HUES48 (cell line): ENCODE results near the gene ORM1.

Experiments used
- H3K27ac ChIP-seq: one replicate; pipeline ENCODE4 v1.7.0; 2013; ENCODE audit warnings: low read depth, low read length, inconsistent platforms
- H3K27me3 ChIP-seq: 2 replicates; pipeline ENCODE4 v1.6.1; 2013; ENCODE audit warnings: mild to moderate bottlenecking, low read length; ENCODE audit not compliant: control insufficient read depth, insufficient read depth
- H3K36me3 ChIP-seq: 2 replicates; pipeline ENCODE4 v1.6.1; 2013; ENCODE audit warnings: low read length; ENCODE audit not compliant: control insufficient read depth, insufficient read depth
- H3K4me1 ChIP-seq: 2 replicates; pipeline ENCODE4 v1.6.1; 2013; ENCODE audit warnings: mild to moderate bottlenecking, low read length; ENCODE audit not compliant: control insufficient read depth, insufficient read depth
- H3K4me3 ChIP-seq: 2 replicates; pipeline ENCODE4 v1.5.1; 2013; ENCODE audit warnings: mild to moderate bottlenecking, low read depth, low read length
- H3K9ac ChIP-seq: 2 replicates; pipeline ENCODE4 v1.6.1; 2013; ENCODE audit warnings: mild to moderate bottlenecking, low read depth, low read length, moderate library complexity
- H3K9me3 ChIP-seq: 2 replicates; pipeline ENCODE4 v1.6.1; 2013; ENCODE audit warnings: low read length; ENCODE audit not compliant: control insufficient read depth, insufficient read depth

ORM1 gene

DNA sequence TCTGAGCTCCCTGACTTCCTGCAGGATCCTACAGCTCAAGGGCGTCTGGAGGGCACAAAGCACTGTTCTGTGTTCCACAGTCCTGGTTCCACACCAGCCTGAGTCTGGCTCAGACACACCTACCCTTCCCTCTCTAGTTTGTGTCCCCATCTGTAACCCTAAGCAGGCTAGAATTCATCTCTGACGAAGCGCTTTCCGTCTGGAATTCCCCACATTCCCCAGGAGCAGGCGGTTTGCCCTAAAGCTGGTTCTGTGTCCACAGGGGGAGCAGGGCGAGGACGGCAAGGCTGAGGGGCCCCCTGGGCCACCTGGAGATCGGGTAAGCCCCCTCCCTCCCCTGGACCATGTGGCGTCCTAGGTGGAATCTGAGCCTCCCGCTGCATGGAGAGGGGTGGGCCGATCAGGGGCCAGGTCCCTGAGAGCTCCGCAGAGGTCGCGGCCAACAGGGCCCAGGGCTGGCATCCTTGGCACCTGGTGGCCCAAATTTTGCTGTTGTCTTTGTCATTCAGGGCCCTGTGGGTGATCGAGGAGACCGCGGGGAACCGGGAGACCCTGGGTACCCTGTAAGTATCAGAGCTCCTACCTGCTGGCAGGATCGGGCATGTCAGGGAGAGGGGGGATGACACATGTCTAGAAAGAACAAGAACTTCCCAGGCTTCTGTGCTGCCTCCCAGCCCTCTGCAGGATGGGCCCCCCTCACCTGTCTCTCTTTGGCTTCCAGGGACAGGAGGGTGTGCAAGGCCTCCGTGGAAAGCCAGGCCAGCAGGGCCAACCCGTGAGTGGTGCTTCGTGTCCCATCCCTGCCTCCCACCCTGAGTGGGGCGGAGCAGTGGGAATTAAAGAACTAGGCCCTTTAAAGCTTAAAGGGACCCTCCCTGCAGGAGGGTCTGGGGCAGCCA, 34.5 kb upstream of the ORM1 start:
- peak overlapping the region; percentile 22 for H3K27ac ChIP-seq
- no peaks in the 10 kb centered on the region for H3K9me3 ChIP-seq
- peaks cover 17% of the 10 kb centered on the region for H3K36me3 ChIP-seq
- no peak overlapping the region for H3K4me3 ChIP-seq
- H3K4me1 ChIP-seq = peaks cover 9% of the 10 kb centered on the region
- no peak overlapping the region for H3K9ac ChIP-seq
- no peaks in the 10 kb centered on the region for H3K27me3 ChIP-seq

DNA sequence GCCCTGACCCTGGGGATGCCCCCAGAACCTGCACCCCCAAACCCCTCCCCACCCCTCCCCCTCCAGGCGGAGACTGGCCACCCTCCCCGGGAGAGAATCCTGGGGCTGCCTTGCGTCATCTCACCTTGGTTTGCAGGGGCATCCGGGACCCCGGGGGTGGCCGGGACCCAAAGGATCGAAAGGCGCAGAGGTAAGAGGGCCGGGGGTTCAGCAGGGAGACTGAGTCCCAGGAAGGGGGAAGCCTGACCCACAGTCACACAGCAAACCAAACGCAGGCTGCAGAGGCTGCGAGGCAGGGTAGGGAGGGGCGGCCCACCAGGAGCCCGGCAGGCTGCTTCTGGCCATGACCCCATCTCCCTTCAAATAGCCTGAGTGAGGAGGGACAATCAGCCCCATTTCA, 33.8 kb upstream of the ORM1 start:
- Histone ChIP-seq H3K27me3 (no peaks in the 10 kb centered on the region), H3K9me3 (no peaks in the 10 kb centered on the region), H3K4me3 (no peak overlapping the region), H3K4me1 (peaks cover 9% of the 10 kb centered on the region), H3K27ac (no peak overlapping the region), H3K36me3 (peaks cover 20% of the 10 kb centered on the region), H3K9ac (no peak overlapping the region)

GRCh38 chr9:114289571-114290481, 33.1 kb upstream of the ORM1 start:
- Histone ChIP-seq H3K36me3 (peaks cover 26% of the 10 kb centered on the region), H3K27ac (no peak overlapping the region), H3K9ac (no peak overlapping the region), H3K27me3 (no peaks in the 10 kb centered on the region), H3K4me1 (peaks cover 9% of the 10 kb centered on the region), H3K9me3 (peaks cover 7% of the 10 kb centered on the region), H3K4me3 (no peak overlapping the region)

GRCh38 chr9:114290561-114290986, 32.3 kb upstream of the ORM1 start:
- no peak overlapping the region for H3K9ac ChIP-seq
- no peaks in the 10 kb centered on the region for H3K27me3 ChIP-seq
- peaks cover 9% of the 10 kb centered on the region for H3K4me1 ChIP-seq
- no peak overlapping the region for H3K4me3 ChIP-seq
- peaks cover 32% of the 10 kb centered on the region for H3K36me3 ChIP-seq
- H3K27ac ChIP-seq = no peak overlapping the region
- H3K9me3 ChIP-seq = peaks cover 13% of the 10 kb centered on the region

DNA sequence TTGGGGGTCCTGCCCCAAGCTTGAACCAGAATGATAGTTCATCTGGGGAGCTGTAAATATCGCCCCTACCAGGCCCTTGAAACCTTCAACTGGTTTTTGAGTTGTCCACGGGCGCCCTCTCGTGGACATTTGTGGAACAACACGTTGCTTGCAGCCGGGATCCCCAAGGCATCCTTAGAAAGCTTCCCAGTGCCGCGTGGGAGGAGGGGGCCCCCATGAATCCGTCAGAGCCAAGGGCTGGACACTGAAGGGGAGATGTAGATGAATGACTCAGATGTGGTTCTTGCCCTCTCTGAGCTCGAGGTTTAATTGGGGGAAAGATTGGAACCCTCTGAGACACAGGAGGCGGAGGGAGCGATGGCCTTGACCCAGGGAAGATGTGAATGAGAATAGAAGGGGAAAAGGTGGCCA, 31.8 kb upstream of the ORM1 start:
- Histone ChIP-seq H3K9ac (no peak overlapping the region), H3K27me3 (no peaks in the 10 kb centered on the region), H3K4me1 (peaks cover 9% of the 10 kb centered on the region), H3K27ac (no peak overlapping the region), H3K4me3 (no peak overlapping the region), H3K36me3 (peaks cover 34% of the 10 kb centered on the region), H3K9me3 (peaks cover 13% of the 10 kb centered on the region)

GRCh38 chr9:114291886-114292590, 30.9 kb upstream of the ORM1 start:
- Histone ChIP-seq H3K4me3 (no peak overlapping the region), H3K36me3 (peaks cover 44% of the 10 kb centered on the region), H3K4me1 (peaks cover 9% of the 10 kb centered on the region), H3K27ac (no peak overlapping the region), H3K9me3 (peaks cover 13% of the 10 kb centered on the region), H3K27me3 (no peaks in the 10 kb centered on the region), H3K9ac (no peak overlapping the region)

GRCh38 chr9:114294664-114295063, 28.2 kb upstream of the ORM1 start:
- Histone ChIP-seq H3K9me3 (peaks cover 13% of the 10 kb centered on the region), H3K4me1 (no peaks in the 10 kb centered on the region), H3K4me3 (no peak overlapping the region), H3K9ac (no peak overlapping the region), H3K27me3 (no peaks in the 10 kb centered on the region), H3K27ac (no peak overlapping the region), H3K36me3 (peaks cover 59% of the 10 kb centered on the region)

DNA sequence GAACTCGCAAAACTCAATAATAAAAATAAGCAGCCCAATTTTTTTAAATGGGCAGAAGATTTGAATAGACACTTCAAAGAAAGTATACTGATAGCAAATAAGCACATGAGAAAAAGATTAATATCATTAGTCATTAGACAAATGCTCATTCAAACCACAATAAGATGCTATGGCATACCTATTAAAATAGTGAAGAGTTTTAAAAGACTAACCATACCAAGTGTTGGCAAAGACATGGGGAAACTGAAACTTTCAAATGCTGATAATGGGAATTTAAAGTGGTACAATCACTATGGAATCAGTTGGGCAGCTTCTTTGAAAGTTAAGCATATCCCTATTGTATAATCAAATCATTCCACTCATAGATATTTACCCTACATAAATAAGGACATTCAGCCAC, 26.6 kb upstream of the ORM1 start:
- no peak overlapping the region for H3K27ac ChIP-seq
- H3K9ac ChIP-seq = no peak overlapping the region
- no peaks in the 10 kb centered on the region for H3K4me1 ChIP-seq
- no peak overlapping the region for H3K4me3 ChIP-seq
- H3K36me3 ChIP-seq = peaks cover 65% of the 10 kb centered on the region
- no peaks in the 10 kb centered on the region for H3K27me3 ChIP-seq
- H3K9me3 ChIP-seq = peaks cover 13% of the 10 kb centered on the region

GRCh38 chr9:114299286-114300152, 23.4 kb upstream of the ORM1 start:
- H3K36me3 ChIP-seq = peaks cover 49% of the 10 kb centered on the region
- H3K27ac ChIP-seq = no peak overlapping the region
- H3K9me3 ChIP-seq = peaks cover 10% of the 10 kb centered on the region
- H3K9ac ChIP-seq = no peak overlapping the region
- H3K4me1 ChIP-seq = no peaks in the 10 kb centered on the region
- no peaks in the 10 kb centered on the region for H3K27me3 ChIP-seq
- no peak overlapping the region for H3K4me3 ChIP-seq
